ENCODE results near the gene HYAL4.
"Not testable (repeated sequence)": the region's sequence is repeated elsewhere in the genome, so short reads cannot be mapped to it uniquely, and the experiment has no call there.

Gene HYAL4, protein sequence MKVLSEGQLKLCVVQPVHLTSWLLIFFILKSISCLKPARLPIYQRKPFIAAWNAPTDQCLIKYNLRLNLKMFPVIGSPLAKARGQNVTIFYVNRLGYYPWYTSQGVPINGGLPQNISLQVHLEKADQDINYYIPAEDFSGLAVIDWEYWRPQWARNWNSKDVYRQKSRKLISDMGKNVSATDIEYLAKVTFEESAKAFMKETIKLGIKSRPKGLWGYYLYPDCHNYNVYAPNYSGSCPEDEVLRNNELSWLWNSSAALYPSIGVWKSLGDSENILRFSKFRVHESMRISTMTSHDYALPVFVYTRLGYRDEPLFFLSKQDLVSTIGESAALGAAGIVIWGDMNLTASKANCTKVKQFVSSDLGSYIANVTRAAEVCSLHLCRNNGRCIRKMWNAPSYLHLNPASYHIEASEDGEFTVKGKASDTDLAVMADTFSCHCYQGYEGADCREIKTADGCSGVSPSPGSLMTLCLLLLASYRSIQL

GRCh38 chr7:123844712-123845219, at the start of gene HYAL4:
Gene HYAL4 (plus strand): TSS chr7:123845169. CDS start chr7:123868274, 23,105 bp downstream.
- DNase-seq (ENCODE audit: low read depth in 2 of 2, low spot score in 1 of 2), result no peak

GRCh38 chr7:123795917-123796316, 49.1 kb upstream of the HYAL4 start:
- no peak for DNase-seq (ENCODE audit: low read depth in 2 of 2, low spot score in 1 of 2)

- no peak for DNase-seq (ENCODE audit: low read depth in 2 of 2, low spot score in 1 of 2)
Measured at GRCh38 chr7:123796568-123796967, 48.4 kb upstream of the HYAL4 start.

GRCh38 chr7:123797673-123798531, 47.1 kb upstream of the HYAL4 start:
- no peak for DNase-seq (ENCODE audit: low read depth in 2 of 2, low spot score in 1 of 2)

DNA sequence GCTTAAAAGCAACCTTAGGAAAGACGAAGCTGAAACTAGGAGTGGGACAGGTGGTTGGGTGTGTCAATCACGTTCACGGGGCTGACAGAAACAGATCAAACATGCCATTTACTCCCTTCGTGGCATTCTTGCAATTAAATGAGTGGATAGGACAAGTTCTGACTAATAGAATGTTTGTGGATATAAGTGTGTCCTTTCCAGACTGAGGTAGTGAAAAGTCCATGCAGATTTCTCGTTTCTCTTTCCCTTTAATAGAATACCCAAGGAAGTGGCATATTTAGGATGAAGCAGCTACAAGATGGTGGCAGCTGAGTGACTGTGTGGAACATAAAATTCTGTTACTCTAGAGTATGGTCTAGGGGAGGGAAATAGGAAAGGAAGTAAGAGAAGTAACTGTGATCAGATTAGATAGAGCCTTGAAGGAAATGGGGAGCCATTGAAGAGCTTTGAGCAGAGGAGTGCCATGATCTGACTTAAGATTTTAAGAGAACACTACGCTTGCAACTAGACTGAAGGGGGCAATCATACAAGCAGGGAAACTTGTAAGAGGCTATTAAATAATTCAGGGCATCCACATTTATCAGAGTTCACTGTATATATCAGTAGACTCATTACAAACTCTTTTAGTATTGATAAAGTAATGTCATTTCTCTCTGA, 46.3 kb upstream of the HYAL4 start:
- DNase-seq (ENCODE audit: low read depth in 2 of 2, low spot score in 1 of 2), result no peak

- DNase-seq (ENCODE audit: low read depth in 2 of 2, low spot score in 1 of 2), result no peak
Measured at GRCh38 chr7:123802249-123802648, 42.7 kb upstream of the HYAL4 start.

DNA sequence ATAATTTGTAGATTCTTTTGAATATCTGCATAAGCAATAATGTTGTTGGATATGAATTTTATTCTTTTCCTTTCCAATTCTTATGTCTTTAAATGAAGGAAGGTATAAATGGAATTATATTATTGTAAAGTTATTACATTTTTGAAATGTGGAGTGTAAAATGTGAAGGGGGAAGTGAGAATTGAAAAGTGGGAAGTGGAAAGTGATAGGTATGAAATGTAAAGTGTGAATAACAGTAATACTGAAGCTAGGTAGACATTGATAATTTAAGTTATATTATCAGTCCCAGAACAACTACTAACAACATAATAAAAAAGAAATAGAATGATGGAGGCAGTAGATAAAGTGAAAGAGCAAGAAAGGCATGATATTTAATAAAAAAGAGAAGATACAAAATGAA, 39.7 kb upstream of the HYAL4 start:
- no peak for DNase-seq (ENCODE audit: low read depth in 2 of 2, low spot score in 1 of 2)

GRCh38 chr7:123809471-123809870, 35.5 kb upstream of the HYAL4 start:
- no peak for DNase-seq (ENCODE audit: low read depth in 2 of 2, low spot score in 1 of 2)

- no peak for DNase-seq (ENCODE audit: low read depth in 2 of 2, low spot score in 1 of 2)
Measured at GRCh38 chr7:123811056-123811455, 33.9 kb upstream of the HYAL4 start.

GRCh38 chr7:123816916-123817315, 28.1 kb upstream of the HYAL4 start:
- no peak for DNase-seq (ENCODE audit: low read depth in 2 of 2, low spot score in 1 of 2)

GRCh38 chr7:123819001-123819400, 26.0 kb upstream of the HYAL4 start:
- DNase-seq (ENCODE audit: low read depth in 2 of 2, low spot score in 1 of 2), result no peak

DNA sequence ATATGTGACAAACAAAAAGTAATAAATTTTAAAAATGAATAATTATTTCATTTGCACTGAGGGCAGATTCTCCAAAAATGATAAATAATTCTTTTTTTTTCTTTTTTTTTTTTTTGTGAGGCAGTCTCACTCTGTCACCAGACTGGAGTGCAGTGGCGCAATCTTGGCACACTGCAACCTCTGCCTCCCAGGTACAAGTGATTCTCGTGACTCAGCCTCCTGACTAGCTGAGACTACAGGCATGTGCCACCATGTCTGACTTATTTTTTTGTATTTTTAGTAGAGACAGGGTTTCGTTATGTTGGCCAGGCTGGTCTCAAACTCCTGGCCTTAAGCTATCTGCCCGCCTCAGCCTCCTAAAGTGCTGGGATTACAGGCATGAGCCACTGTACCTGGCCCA, 25.2 kb upstream of the HYAL4 start:
- not testable (repeated sequence) for DNase-seq (ENCODE audit: low read depth in 2 of 2, low spot score in 1 of 2)

GRCh38 chr7:123820864-123821263, 24.1 kb upstream of the HYAL4 start:
- no peak for DNase-seq (ENCODE audit: low read depth in 2 of 2, low spot score in 1 of 2)

GRCh38 chr7:123821320-123821719, 23.6 kb upstream of the HYAL4 start:
- DNase-seq (ENCODE audit: low read depth in 2 of 2, low spot score in 1 of 2), result no peak

GRCh38 chr7:123823898-123824753, 20.8 kb upstream of the HYAL4 start:
- no peak for DNase-seq (ENCODE audit: low read depth in 2 of 2, low spot score in 1 of 2)

DNA sequence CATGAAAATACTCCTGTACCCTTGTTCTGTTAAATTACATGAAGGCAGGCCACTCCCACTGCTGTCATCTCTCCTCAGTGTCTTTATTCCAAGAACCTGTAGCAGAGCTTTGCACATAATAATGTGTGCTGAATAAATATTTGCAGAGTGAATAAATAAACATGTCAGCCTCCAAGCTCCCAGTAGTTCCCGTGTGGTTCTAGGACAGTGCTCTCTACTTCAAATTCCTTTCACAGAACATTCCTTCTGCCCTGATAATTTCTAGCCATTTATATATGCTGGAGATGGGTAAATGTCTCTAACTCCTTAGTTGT, 20.3 kb upstream of the HYAL4 start:
- DNase-seq (ENCODE audit: low read depth in 2 of 2, low spot score in 1 of 2), result no peak

GRCh38 chr7:123828805-123829204, 16.2 kb upstream of the HYAL4 start:
- no peak for DNase-seq (ENCODE audit: low read depth in 2 of 2, low spot score in 1 of 2)

DNA sequence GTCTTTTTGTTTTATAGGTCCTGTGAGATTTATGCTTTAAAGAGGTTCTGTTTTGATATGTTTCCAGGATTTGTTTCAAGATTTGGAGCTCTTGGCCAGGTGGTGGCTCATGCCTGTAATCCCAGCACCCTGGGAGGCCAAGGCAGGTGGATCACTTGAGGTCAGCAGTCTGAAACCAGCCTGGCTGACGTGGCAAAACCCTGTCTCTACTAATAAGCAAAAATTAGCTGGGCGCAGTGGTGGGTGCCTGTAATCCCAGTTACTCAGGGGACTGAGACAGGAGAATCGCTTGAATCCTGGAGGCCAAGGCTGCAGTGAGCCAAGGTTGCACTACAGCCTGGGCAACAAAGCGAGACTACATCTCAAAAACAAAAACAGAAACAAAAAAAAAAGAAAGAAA, 8.3 kb upstream of the HYAL4 start:
- DNase-seq (ENCODE audit: low read depth in 2 of 2, low spot score in 1 of 2), result no peak

DNA sequence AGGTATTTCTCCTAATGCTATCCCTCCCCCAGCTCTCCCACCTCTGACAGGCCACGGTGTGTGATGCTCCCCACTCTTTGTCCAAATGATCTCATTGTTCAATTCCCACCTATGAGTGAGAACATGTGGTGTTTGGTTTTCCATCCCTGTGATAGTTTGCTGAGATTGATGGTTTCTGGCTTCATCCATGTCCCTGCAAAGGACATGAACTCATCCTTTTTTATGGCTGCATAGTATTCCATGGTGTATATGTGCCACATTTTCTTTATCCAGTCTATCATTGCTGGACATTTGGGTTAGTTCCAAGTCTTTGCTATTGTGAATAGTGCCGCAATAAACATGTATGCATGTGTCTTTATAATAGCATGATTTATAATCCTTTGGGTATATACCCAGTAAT, 5.9 kb upstream of the HYAL4 start:
- DNase-seq (ENCODE audit: low read depth in 2 of 2, low spot score in 1 of 2), result not testable (repeated sequence)

- not testable (repeated sequence) for DNase-seq (ENCODE audit: low read depth in 2 of 2, low spot score in 1 of 2)
Measured at GRCh38 chr7:123844142-123844541, 827 bp upstream of the HYAL4 start.

GRCh38 chr7:123845823-123846216, 851 bp downstream of the HYAL4 start:
- no peak for DNase-seq (ENCODE audit: low read depth in 2 of 2, low spot score in 1 of 2)

Data from stimulated activated CD8-positive, alpha-beta memory T cell treated with anti-CD3 and anti-CD28 coated beads, Interleukin-4, amount 100 ng/mL, for 4 hours (primary cell).